GM06990 (cell line): Measurements from ENCODE around the gene MTCP1.

ENCODE experiments used
- DNase-seq: peaks from one replicate; pipeline ENCODE4 v3.0.0-alpha.2; 2011; ENCODE audit not compliant: insufficient read length; ENCODE audit errors: extremely low read depth
- H3K27me3 ChIP-seq: replicated peaks from 2 replicates; pipeline ENCODE4 v1.6.0; 2011; ENCODE audit warnings: low read length; ENCODE audit not compliant: control insufficient read depth, insufficient read depth
- H3K36me3 ChIP-seq: 2 replicates; pipeline ENCODE4 v1.5.1; 2011; ENCODE audit warnings: low read length; ENCODE audit not compliant: control insufficient read depth, insufficient read depth
- H3K4me3 ChIP-seq: replicated peaks from 2 replicates; pipeline ENCODE4 v1.5.1; 2011; ENCODE audit warnings: low read depth, mild to moderate bottlenecking, control low read depth, low read length
- TF ChIP-seq, protein P1 (sequence below): IDR thresholded peaks from 2 replicates; pipeline ENCODE4 v1.5.1; 2011; ENCODE audit warnings: low read length, control low read depth, mild to moderate bottlenecking, inconsistent platforms; ENCODE audit not compliant: insufficient read depth, poor library complexity, severe bottlenecking

MTCP1 gene

DNA sequence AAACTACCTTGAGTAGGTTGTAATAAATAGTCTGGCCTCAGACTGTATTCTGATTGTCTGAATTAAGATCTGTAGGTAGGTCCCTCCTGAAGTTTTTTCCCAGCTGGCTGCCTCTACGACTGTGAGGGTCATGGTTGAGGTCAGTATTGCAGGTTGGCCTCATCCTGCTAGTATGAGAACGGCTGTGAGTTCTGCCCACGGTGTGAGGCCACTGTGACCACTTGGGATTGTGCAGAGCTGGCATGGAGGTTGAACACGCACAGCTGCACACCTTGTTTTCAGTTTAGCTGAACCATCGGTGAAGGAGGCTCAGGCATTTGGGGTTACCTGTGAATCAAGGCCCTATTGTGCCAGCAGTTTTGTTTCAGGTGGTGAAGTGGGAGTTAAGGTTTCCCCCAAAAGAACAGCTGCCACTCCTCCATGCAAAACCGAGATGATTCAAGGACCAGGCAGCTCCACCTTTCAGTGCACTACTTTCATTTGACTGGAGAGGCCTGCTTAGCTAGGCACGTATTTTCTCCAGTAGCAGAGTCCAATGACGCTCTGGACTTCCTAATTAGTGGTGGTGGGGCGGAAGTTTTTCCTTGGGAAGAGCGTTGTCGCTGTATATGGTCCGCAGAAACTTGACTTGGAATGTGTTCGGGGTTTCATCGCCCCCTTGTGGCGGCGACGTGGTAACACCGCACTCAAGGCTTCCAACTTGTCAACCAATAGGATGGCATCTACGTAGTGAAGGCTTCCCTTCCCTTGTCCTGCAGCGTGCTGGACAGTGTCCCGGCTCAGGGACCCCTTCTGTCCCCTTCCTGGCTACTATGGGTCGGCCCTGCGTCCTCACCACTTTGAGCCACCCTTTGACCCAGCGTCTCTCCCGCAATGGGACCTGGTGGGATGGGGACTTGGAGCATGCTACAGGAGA, 13.8 kb downstream of the MTCP1 start:
- TF ChIP-seq, protein P1, sequence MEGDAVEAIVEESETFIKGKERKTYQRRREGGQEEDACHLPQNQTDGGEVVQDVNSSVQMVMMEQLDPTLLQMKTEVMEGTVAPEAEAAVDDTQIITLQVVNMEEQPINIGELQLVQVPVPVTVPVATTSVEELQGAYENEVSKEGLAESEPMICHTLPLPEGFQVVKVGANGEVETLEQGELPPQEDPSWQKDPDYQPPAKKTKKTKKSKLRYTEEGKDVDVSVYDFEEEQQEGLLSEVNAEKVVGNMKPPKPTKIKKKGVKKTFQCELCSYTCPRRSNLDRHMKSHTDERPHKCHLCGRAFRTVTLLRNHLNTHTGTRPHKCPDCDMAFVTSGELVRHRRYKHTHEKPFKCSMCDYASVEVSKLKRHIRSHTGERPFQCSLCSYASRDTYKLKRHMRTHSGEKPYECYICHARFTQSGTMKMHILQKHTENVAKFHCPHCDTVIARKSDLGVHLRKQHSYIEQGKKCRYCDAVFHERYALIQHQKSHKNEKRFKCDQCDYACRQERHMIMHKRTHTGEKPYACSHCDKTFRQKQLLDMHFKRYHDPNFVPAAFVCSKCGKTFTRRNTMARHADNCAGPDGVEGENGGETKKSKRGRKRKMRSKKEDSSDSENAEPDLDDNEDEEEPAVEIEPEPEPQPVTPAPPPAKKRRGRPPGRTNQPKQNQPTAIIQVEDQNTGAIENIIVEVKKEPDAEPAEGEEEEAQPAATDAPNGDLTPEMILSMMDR = peak; percentile 80
- peak; percentile 50 for DNase-seq
- H3K4me3 ChIP-seq = peak overlapping the region; percentile 29
- H3K27me3 ChIP-seq = no peaks in the 10 kb centered on the region
- H3K36me3 ChIP-seq = no peaks in the 10 kb centered on the region; the same call in 1 of the 2 replicates

- no peaks in the 10 kb centered on the region; the same call in 1 of the 2 replicates for H3K36me3 ChIP-seq
- TF ChIP-seq, protein P1 = no peak
- no peak for DNase-seq
- no peak overlapping the region for H3K4me3 ChIP-seq
- H3K27me3 ChIP-seq = no peaks in the 10 kb centered on the region
Observed at GRCh38 chrX:155056471-155056870, 14.5 kb downstream of the MTCP1 start.

GRCh38 chrX:155055494-155055893, 15.4 kb downstream of the MTCP1 start:
- Histone ChIP-seq H3K36me3 (no peaks in the 10 kb centered on the region; the same call in 1 of the 2 replicates), H3K27me3 (no peaks in the 10 kb centered on the region), H3K4me3 (no peak overlapping the region)
- DNase-seq = no peak
- TF ChIP-seq, protein P1 = no peak

- Histone ChIP-seq H3K27me3 (no peaks in the 10 kb centered on the region), H3K4me3 (no peak overlapping the region), H3K36me3 (no peaks in the 10 kb centered on the region)
- DNase-seq = no peak
- TF ChIP-seq, protein P1 = no peak
Observed at GRCh38 chrX:155054255-155054654, 16.7 kb downstream of the MTCP1 start.

DNA sequence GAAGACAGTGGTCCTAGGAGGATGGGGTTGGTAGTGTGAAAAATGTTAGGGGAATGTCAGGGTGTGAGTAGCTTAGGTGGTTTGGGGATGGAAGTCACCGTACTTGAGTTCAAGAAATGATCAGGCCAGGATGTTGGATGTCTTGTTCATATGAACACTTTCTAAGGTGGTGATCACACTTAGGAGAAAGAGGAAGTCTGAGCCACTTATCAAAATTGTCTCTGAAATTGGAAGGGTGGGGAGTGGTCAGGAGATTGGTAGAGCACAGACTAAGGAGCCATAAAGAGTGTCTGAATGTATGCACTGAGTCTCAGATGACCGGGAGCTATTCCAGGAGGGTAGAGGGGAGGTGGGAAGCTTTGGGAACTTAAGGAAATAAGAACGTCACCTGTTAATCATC, 17.3 kb downstream of the MTCP1 start:
- H3K36me3 ChIP-seq = no peaks in the 10 kb centered on the region
- no peaks in the 10 kb centered on the region for H3K27me3 ChIP-seq
- DNase-seq = no peak
- H3K4me3 ChIP-seq = no peak overlapping the region
- TF ChIP-seq, protein P1 = no peak
